Type B pancreatic cell (in vitro differentiated cells): ENCODE data around the gene GIPC2. TPM values are rescaled to one million over a fixed set of nuclear protein-coding genes. Genes with fewer than 3 reads are reported as not detected.

Source experiments
- DNase-seq: peaks from one replicate; pipeline ENCODE4 v3.0.0; 2021; ENCODE audit warnings: mixed read lengths; ENCODE audit not compliant: unreplicated experiment; ENCODE audit errors: extremely low spot score
- H3K27ac Mint-ChIP-seq: 2 replicates; pipeline ENCODE4 v1.8.0; 2021; ENCODE audit warnings: mild to moderate bottlenecking, mixed read lengths
- H3K27me3 Mint-ChIP-seq: 2 replicates; pipeline ENCODE4 v1.8.0; 2021; ENCODE audit warnings: mixed read lengths
- H3K36me3 Mint-ChIP-seq: 2 replicates; pipeline ENCODE4 v1.8.0; 2021; ENCODE audit warnings: mixed read lengths
- H3K4me1 Mint-ChIP-seq: one replicate; pipeline ENCODE4 v1.8.0; 2021; ENCODE audit warnings: mixed read lengths; ENCODE audit not compliant: unreplicated experiment
- H3K4me3 Mint-ChIP-seq: 2 replicates; pipeline ENCODE4 v1.8.0; 2021; ENCODE audit warnings: mild to moderate bottlenecking, mixed read lengths
- H3K9me3 Mint-ChIP-seq: 2 replicates; pipeline ENCODE4 v1.8.0; 2021; ENCODE audit warnings: mixed read lengths
- total RNA-seq: library from RNA; stranded (reverse); gene quantifications from 2 replicates; pipeline ENCODE4 v1.2.1, GENCODE V29; 2021; ENCODE audit warnings: low replicate concordance
- TF ChIP-seq, protein P1 (sequence below): fragments of 200-600 bp; sonication (generic); conservative IDR thresholded peaks from 2 replicates; pipeline ENCODE4 v1.5.0; 2021; ENCODE audit warnings: antibody characterized with exemption, mild to moderate bottlenecking

The GIPC2 gene
- total RNA-seq, 1 donor from 2014 or later, result 2.9 TPM

DNA sequence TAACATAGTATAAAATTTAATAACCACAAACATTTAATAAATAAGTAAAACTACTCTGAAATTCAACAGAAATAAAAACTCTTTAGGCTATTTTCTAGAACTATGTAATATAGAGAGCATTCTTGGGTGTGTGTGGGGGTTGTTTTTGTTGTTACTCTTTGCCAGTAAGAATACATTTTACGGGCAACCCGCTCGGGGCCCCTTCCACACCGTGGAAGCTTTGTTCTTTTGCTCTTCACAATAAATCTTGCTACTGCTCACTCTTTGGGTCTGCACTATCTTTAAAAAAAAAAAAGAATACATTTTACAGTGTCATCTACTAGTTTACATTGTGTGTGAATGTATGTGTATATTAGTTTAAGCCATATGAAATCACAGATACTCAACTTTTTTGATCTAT lies 16.0 kb upstream of the GIPC2 start:
- no peaks in the 10 kb centered on the region for H3K27me3 Mint-ChIP-seq
- TF ChIP-seq, protein P1, sequence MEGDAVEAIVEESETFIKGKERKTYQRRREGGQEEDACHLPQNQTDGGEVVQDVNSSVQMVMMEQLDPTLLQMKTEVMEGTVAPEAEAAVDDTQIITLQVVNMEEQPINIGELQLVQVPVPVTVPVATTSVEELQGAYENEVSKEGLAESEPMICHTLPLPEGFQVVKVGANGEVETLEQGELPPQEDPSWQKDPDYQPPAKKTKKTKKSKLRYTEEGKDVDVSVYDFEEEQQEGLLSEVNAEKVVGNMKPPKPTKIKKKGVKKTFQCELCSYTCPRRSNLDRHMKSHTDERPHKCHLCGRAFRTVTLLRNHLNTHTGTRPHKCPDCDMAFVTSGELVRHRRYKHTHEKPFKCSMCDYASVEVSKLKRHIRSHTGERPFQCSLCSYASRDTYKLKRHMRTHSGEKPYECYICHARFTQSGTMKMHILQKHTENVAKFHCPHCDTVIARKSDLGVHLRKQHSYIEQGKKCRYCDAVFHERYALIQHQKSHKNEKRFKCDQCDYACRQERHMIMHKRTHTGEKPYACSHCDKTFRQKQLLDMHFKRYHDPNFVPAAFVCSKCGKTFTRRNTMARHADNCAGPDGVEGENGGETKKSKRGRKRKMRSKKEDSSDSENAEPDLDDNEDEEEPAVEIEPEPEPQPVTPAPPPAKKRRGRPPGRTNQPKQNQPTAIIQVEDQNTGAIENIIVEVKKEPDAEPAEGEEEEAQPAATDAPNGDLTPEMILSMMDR, result no peak
- no peak overlapping the region for H3K27ac Mint-ChIP-seq
- H3K9me3 Mint-ChIP-seq, result no peaks in the 10 kb centered on the region
- H3K4me1 Mint-ChIP-seq, result no peaks in the 10 kb centered on the region
- H3K36me3 Mint-ChIP-seq, result no peaks in the 10 kb centered on the region
- H3K4me3 Mint-ChIP-seq, result no peak overlapping the region
- DNase-seq, result no peak

DNA sequence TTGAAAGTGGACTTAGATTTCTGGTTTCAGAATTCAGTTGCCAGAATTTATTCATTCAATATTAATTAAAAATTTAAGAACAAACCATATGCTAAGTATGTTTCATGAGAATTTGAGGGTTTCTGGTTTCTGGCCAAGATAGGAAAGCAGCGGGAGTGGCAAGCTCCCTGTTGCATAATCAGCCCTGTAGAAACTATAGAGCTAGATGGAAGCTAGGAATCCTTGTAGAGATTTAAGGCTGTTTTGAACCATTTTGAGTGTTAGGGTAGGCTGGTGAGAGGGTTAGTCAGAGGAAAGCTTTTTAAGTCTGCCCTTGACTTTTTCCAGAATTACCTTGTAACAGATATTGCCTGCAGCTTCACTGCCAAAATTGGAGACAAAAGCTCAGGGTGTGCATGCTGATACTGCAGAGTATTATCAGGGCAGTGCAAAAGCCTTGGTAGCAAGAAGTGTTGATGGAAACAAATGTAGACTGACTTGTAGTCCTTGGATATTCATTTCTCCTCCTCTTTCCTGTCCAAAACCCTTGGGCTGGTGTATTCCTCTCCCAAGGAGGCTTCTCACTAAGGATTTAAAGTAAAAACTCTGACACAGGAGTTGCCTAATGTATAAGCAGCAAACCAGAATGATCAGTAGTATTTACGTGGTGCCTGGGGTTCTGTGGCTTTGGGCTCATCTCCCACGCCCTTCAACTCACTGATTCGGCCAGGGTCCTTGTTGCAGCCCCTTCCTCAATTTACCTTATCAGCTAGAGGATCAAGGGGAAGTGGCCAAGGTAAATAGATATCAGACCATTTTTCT lies 12.6 kb upstream of the GIPC2 start:
- DNase-seq, result no peak
- TF ChIP-seq, protein P1, result no peak
- no peak overlapping the region for H3K27ac Mint-ChIP-seq
- no peak overlapping the region for H3K4me3 Mint-ChIP-seq
- H3K27me3 Mint-ChIP-seq, result no peaks in the 10 kb centered on the region
- no peaks in the 10 kb centered on the region for H3K9me3 Mint-ChIP-seq
- no peaks in the 10 kb centered on the region for H3K36me3 Mint-ChIP-seq
- H3K4me1 Mint-ChIP-seq, result no peaks in the 10 kb centered on the region

DNA sequence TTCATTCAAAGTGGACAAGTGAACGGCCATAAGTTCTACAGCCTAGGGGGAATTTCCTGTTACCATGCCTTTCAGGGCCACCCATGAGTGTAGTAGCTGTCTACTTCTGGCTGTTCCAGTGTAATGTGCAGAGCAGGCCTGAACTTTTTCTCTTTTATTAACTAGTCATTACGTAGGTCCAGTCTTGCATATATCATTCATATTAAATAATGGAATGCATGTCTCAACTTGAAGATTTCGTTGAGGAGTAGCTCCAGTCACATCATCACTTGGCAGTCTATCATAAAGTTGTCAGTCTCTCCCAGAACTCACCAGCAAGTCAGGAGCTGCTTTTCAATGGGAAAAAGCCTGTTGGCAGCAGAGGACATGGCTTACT lies 12.0 kb upstream of the GIPC2 start:
- Mint-ChIP-seq H3K9me3 (no peaks in the 10 kb centered on the region), H3K4me3 (no peak overlapping the region), H3K27ac (no peak overlapping the region), H3K27me3 (no peaks in the 10 kb centered on the region), H3K36me3 (no peaks in the 10 kb centered on the region), H3K4me1 (no peaks in the 10 kb centered on the region)
- DNase-seq, result no peak
- TF ChIP-seq, protein P1, result no peak

DNA sequence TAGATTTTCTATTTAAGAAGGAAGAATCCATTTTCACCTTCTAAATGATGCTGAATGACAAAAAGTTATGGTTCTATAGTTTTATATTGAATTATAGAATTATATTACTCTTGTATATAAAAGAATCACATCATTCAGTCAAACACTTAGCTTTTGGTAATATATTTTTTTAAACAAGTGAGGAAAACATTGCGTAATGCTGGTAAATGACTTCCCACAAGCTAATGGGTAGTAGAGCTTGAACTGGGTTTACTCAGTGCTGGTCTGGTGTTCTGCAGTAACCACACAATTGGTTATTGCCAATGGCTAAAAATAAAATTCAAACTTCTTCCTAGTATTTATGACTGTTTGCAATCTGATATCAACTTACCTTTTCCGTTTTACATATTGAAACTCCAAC lies 10.6 kb upstream of the GIPC2 start:
- Mint-ChIP-seq H3K4me1 (no peaks in the 10 kb centered on the region), H3K27ac (no peak overlapping the region)

DNA sequence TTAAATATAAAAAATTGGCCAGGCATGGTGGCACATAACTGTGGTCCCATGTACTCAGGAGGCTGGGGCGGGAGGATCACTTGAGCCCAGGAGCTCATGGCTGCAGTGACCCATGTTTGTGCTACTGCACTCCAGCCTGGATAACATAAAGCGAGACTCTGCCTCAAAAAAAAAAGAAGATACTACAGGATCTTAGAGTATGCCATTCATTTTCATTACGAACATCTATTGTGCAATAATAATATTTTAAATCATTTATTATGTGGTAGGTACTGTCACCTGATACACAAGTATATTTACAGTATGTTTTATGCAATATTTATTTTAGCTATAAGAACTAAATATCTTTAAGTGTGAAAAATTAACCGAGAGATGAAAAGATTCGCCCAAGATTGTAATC lies 9.3 kb upstream of the GIPC2 start:
- TF ChIP-seq, protein P1, result no peak

More for the DNA sequence above, 10.6 kb upstream of the GIPC2 start:
- DNase-seq, result no peak
- Mint-ChIP-seq H3K4me3 (no peak overlapping the region), H3K9me3 (no peaks in the 10 kb centered on the region), H3K27me3 (peaks cover 2% of the 10 kb centered on the region), H3K36me3 (no peaks in the 10 kb centered on the region)
- TF ChIP-seq, protein P1, result no peak

More for the DNA sequence above, 9.3 kb upstream of the GIPC2 start:
- no peaks in the 10 kb centered on the region for H3K4me1 Mint-ChIP-seq
- no peak overlapping the region for H3K4me3 Mint-ChIP-seq
- DNase-seq, result no peak
- H3K27ac Mint-ChIP-seq, result no peak overlapping the region
- no peaks in the 10 kb centered on the region for H3K36me3 Mint-ChIP-seq
- H3K27me3 Mint-ChIP-seq, result peaks cover 2% of the 10 kb centered on the region
- H3K9me3 Mint-ChIP-seq, result no peaks in the 10 kb centered on the region
